ENCODE data around the gene SPTBN1.

SPTBN1 gene

DNA sequence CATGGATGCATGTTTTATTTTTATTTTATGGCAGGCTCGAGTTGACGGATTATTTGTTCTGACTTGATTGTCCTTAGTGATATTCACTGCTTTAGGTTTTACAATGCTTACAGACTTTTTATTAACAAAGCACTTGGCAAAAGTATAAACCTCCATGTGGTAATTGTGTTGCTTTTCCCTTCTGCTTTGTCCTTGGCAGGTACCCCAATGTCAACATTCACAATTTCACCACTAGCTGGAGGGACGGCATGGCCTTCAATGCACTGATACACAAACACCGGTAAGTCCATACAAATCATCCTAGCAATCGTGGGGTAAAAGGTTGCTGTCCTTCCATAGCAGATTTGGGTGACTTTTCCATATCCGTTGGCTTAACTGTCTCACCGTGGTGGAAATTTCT lies 161.3 kb downstream of the SPTBN1 start:
- DNase-seq = no peak

DNA sequence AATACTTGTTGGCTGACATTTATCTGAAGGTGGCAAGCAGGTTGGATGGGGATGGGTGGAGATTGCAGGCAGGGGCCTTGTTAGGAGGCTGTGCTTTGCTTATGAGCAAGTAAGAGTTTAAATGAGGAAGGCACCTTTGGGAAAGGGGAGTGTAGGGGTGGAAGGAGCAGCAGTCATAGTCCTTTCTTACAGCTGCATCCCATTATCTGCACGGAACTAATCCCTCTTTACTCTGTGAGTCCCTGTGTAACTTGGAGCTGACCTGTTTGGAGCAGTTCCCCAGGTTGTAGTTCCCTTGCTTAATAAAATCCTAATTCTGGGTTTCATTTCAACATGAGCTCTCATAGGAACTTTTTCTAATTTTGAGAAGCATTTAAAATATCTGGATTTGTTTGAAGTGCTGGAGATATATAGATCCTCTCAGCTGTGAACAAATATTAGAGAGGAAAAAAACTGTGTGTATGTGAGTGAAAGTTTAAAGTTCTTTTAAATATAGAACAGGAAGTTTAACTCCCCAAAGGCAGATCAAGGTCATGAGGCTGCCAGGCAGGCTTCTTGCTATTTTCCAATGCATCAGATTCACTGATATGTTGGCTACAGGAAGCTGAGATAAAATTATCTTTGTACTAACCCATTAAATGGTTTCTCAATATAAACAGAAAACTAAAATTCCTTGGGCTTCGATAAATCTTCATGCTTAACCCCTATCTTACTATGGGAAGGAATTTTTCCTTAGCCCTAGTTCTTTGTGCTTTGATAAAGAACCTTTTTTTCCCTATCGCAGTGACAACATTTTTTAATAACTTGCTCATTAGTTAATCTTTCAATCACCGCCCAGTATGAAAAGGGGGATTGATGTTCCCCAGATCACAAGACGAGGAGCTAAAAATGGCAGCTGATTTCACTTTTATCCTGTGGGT lies 162.8 kb downstream of the SPTBN1 start:
- no peak for DNase-seq

DNA sequence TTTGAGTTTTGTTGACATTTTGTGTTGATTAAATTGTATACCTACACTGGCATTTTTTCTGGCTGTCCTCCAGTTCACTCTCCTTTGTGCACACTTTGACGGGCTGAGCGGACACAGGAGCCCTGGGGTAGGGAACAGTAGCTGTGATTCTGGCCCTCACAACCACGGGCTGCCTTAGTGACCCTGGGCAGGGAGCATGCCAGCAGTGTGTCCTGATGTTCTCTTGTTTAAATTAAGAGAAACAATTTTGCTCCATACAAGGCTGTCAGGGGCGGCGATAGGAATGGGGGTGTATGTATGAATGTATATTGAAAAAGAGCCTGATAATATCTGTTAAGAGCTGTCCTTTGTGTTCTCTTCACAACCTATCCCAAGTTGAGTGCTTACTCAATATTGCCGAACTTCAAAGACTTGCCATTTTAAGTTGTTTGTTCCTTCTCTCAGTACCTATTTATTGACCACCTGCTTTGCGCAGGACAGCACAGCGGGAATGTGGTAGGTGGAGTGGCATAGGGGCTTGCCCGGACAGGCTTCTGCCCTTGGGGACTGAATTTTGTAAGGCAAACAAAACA lies 163.6 kb downstream of the SPTBN1 start:
- no peak for DNase-seq

DNA sequence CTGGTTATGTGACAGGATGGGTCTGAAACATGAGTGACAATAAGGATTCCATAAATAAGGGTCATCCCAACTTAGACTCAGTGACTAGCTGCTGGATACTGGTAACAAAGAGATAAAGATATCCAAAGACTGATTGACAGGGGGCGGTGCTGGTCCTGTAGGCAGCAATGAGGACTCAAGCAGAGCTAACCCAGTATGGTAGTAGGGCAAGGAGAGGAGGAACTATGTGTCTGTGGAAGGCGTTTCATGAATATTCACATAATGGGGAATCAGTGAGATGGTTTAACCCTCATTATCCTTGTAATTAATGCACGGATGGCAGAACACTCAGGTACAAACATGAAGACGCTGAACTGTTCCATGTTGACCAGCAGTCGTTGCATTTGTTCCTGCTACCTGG lies 164.8 kb downstream of the SPTBN1 start:
- no peak for DNase-seq

DNA sequence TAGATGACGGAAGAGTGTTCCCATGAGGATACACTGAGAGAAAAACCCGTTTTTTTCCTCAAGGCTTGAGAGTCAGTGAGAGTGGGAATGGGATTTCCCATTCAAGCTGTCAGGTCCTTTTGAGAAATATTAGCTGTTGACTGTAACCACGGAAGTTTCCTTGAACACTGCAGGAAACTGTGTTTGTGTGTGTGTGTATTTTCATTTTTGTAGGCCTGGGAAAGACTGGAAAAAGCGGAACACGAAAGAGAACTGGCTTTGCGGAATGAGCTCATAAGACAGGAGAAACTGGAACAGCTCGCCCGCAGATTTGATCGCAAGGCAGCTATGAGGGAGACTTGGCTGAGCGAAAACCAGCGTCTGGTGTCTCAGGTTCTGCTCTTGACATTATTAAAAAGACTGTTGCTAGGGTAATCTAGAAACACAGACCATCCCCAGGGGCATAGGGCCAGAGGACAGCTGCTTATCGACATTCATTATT lies 168.5 kb downstream of the SPTBN1 start:
- DNase-seq = no peak

DNA sequence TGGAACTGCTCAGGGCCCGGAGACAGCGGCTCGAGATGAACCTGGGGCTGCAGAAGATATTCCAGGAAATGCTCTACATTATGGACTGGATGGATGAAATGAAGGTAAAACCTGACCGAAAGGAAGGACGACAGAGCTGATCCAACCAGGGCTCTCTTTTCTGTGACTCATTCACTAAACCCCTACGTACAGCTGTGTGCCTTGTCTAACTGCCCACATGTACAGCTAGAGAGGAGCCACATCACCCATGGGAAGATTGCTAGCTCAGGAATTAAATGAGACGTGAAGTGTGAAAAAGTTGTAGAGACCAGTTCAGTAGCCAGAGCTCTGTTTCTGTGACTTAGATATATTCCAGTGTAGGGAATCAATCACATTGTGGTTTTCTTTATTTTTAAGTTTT lies 170.0 kb downstream of the SPTBN1 start:
- no peak for DNase-seq

DNA sequence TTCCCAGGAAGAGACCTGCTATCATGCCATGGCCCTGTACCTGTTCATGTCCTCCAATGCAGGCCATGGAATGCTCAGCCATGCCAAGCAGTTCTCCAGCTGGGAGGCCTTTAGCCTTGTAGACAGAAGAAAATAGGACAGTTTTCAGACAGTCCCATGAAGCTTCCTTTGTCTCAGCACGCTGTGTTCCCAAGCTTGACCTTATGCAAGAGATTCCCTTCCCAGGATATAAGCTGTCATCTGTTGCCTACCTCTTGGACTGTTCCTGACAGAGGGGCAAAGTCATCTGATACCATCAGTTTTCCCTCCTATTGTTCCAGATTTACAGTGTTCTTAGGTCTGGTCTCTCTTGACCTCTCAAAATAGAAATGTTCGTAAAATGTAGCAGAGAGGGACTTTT lies 170.8 kb downstream of the SPTBN1 start:
- no peak for DNase-seq

DNA sequence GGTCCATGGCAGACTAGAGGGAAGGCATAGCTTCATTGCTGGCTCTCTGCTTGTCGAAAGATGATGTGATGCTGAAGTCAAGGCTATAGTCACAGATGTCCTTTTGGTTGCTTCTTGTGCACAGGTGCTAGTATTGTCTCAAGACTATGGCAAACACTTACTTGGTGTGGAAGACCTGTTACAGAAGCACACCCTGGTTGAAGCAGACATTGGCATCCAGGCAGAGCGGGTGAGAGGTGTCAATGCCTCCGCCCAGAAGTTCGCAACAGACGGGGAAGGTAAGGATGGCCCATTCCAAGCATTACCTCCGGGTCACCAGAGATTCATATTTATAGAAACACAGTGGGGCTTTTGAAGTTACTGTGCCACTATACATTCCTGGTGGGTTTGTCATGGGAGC lies 171.8 kb downstream of the SPTBN1 start:
- no peak for DNase-seq

DNA sequence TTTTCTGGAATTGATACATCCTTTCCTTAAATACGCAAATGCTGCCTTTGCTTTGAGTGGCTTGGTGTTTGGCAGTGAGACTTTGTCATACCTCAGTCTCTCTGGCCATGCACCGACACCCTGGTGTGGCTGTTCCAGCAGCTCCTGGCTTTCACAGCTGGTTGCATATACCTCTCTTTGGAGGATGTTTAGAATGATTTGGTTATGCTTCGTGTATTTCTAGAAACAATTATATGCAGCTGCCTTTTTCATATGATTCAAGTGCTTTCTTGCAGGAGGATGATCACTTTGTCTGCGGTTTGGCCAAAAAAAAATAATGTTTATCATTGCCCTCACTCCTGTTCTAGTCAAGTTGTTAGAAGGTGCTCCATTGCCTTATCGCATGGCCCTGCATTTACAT lies 172.3 kb downstream of the SPTBN1 start:
- no peak for DNase-seq

DNA sequence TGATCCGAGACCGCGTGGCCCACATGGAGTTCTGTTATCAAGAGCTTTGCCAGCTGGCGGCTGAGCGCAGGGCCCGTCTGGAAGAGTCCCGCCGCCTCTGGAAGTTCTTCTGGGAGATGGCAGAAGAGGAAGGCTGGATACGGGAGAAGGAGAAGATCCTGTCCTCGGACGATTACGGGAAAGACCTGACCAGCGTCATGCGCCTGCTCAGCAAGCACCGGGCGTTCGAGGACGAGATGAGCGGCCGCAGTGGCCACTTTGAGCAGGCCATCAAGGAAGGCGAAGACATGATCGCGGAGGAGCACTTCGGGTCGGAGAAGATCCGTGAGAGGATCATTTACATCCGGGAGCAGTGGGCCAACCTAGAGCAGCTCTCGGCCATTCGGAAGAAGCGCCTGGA lies 172.8 kb downstream of the SPTBN1 start:
- no peak for DNase-seq

DNA sequence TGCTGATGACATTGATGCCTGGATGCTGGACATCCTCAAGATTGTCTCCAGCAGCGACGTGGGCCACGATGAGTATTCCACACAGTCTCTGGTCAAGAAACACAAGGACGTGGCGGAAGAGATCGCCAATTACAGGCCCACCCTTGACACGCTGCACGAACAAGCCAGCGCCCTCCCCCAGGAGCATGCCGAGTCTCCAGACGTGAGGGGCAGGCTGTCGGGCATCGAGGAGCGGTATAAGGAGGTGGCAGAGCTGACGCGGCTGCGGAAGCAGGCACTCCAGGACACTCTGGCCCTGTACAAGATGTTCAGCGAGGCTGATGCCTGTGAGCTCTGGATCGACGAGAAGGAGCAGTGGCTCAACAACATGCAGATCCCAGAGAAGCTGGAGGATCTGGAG lies 173.3 kb downstream of the SPTBN1 start:
- no peak for DNase-seq

DNA sequence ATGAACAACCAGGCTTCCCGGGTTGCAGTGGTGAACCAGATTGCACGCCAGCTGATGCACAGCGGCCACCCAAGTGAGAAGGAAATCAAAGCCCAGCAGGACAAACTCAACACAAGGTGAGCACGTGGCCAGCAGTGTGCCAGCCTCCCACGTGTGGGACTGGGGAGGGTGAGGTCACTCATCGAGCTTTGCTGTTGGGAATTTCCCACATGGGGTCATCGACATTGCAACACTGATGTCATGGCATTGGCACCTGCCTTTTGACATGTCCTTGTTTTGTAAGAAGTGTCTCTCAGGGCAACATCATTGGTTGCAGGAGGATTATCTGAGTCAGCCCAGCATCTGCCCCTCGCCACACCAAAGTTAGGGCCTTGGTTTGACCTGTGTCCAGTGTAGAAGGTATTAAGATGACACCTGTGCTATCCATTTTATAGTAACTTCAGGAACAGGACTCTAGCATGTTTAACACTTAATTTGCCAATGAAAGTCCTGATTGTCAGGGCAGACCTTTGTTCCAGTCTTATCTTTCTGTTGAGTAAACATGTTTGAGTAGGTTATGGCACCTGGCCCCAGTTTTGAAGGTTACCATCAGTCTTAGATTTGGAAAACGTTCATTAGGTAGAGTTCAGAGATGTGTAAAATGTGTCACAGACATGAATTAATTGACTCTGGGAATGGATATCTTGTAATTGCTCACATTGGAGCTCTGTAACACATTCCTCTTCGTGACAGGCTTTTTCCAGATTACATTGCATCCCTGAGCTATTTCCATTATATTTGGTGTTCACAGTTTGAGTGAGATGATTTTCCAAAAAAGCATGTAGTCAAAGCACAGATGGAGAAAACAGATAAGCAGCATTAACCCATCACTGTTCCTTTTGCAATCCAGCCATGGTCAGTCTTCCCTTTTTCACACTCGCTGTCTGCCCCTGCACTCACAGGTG lies 174.1 kb downstream of the SPTBN1 start:
- peak in 1 of 2 experiments; percentile 17 for DNase-seq

DNA sequence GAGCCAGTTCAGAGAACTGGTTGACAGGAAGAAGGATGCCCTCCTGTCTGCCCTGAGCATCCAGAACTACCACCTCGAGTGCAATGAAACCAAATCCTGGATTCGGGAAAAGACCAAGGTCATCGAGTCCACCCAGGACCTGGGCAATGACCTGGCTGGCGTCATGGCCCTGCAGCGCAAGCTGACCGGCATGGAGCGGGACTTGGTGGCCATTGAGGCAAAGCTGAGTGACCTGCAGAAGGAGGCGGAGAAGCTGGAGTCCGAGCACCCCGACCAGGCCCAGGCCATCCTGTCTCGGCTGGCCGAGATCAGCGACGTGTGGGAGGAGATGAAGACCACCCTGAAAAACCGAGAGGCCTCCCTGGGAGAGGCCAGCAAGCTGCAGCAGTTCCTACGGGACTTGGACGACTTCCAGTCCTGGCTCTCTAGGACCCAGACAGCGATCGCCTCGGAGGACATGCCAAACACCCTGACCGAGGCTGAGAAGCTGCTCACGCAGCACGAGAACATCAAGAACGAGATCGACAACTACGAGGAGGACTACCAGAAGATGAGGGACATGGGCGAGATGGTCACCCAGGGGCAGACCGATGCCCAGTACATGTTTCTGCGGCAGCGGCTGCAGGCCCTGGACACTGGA lies 174.9 kb downstream of the SPTBN1 start:
- no peak for DNase-seq

DNA sequence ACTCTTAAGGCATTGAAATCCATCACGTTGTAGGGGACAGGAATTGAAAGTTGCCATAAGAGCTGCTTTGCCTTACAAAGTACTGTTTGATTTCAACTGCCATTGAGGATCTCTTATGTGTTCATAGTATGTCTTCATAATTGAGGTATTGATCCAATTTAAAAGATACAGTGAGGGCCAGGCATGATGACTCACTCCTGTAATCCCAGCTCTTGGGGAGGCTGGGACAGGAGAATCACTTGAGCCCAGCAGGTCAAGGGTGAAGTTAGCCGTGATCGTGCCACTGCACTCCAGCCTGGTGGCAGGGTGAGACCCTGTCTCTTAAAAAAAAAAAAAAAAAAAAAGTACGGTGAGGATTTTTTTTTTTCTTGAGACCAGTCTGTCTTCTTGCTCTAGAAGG lies 175.6 kb downstream of the SPTBN1 start:
- no peak for DNase-seq

DNA sequence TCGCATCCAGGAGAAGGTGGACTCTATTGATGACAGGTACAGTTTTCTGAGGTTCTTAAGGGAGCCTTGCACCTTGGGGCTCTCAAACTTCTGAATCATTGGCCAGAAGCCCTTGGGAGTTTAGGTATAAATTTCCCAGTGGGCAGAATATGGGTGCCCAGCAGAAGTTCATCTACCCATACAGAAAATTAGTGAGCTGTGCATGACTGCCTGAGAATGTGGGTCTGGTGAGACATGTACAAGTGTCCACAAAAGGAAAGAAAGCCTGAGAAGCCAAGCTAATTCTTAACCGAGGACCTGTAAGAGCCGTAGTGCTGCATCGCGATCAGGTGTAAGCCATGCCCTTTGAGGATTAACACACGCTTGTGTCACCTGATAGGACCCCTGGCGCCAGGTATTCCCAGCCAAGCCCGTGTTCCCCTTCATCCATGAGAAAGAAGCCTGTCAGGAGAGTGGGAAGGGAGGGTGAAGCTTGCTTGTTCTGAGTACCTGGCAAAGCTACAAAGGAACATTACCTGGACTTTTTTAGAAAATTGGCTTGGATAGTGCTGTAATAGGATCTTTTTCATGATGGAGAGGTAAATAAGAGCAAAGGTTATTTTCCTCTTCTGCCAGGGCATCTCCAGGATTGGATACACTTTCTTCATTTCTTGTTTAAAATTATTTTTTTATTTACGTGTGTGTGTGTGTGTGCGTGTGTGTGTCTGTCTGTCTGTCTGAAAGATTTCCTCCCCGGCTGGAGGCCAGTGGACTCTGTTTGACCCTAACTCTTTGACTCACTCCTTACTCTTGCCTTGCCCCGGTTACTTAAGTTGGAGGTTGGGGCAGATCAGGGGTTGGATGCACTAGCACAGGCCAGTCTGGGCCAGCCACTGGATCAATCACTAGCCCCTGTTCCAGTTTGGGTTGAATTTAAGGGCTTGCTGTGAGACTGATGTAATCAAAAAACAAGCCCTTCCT lies 176.9 kb downstream of the SPTBN1 start:
- no peak for DNase-seq

DNA sequence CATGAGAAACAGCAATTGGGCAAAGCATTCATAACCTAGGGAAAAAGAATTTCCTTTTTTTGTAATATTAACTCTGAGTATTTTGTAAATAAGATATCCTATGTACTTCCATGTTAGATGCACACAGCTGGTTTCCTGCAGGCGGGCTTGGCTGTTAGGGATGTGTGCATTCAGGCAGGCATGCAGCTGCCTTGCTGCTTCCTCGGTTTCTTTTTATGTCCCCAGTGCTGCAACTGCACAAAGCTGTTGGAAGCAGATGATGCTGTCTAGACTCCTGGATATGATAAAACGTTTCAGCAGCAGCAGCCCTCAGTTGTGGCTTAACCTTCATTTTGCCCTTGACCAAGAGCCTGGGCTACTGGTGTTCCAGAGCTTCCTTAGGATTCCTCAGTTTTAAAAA lies 177.9 kb downstream of the SPTBN1 start:
- no peak for DNase-seq

DNA sequence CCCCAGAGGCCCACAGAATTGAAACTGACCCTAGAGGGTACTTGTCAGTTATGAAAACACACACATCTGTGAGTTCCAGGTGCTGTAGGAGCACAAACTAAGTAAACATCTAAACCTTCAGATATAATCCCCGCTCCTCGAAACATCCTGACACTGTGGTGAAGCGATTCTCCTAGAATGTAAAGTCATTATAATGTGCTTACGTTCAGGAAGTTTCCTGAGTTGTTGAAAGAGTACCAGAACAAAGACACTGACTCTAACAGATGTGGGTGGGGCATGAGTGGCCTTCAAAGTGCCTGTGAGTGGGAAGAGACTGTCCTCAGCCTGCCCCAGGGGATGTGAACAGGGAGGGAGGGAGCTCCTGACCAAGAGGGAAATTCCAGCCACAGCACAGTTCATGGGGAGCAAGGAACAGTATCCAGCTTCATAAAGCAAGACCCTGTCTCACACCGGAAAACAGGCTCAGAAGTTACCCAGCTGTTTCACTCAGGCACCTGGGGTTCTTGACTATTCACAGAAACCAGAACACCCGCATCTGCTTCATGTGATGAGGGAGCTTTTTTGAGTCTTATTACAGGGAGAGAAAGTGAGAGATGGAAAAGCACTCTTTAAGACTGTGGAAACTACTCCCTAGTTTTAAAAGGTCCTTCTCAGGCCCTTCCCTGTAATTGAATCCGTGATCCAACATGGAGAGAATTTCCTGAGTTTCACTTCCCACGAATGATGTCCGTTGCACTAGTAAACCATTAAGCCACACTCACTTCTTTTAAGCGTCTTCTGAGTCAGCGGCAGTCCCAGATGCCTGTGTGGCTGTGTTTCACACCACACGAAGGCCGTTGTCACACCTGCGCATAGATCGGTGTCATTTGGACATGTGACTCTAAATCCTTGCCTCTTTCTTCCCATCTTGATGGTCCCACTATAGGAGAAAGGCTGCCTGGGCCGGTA lies 178.7 kb downstream of the SPTBN1 start:
- no peak for DNase-seq

DNA sequence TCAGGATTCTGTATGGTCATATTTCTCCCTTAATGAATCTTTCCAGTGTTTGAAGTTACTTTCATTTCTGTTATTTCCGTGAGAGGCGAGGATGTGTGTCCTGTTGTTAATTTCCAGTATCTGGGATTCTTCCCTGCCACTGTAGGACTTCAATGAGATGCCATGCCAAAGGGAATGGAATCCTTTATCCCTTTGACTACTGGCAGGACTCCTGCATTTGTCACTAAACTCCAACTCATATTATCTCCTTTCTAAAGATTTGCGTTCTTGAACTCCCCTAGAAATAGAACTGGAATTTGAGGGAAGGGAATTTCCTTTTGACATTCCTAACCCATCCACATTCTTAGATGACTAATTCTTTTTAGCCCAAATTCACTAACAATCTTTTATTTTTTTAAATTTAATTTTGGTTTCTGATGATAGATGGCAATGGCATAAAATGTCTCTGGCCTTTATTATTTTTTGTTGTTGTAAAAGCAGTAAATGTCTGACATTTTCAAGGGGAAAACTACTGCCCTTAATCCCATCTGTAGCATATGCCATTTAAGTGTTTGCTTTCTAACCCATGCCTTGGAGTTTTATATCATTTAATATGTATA lies 179.5 kb downstream of the SPTBN1 start:
- DNase-seq = no peak

DNA sequence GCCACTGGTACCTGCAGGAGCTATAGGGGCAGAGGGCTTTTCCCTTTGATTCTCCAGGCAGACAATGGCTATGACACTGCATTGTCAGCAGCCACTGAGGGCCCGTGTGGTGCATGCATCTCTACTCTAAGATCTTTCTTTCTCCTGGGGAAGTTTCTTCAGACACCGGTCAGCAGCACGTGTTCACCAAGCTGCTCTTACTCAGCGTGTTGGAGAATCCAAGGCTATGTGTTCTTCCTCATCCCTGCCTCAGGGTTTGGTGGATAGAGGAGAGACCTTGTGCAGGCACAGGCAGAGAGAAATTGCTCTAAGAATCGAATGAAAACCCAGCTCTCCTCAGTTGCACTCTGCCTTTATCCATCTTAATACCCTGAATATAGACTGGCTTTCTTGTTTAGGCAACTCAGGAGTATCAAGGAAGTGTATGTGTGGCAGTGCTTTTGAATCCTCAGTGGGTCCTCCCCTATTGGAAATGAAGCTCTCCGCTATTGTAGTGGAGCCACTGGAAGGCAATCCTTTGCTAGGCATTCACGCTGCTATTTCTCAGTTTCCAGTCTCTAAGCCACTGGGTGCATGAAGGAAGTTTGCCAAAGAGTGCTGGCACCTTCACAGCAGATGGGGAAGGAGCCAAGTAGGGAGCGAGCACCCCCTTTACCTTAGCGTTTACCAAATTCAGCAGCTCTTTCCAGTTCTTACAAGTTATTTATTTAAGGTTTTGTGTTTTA lies 180.4 kb downstream of the SPTBN1 start:
- DNase-seq = no peak
